Stimulated activated naive CD4-positive, alpha-beta T cell (primary cell): Measurements from ENCODE around the gene RAB40B.

Experiments
- DNase-seq, 6 experiments: peaks; one replicate each; lab custom pipeline; 2025; lab: John Stamatoyannopoulos, UW

The RAB40B gene

DNA sequence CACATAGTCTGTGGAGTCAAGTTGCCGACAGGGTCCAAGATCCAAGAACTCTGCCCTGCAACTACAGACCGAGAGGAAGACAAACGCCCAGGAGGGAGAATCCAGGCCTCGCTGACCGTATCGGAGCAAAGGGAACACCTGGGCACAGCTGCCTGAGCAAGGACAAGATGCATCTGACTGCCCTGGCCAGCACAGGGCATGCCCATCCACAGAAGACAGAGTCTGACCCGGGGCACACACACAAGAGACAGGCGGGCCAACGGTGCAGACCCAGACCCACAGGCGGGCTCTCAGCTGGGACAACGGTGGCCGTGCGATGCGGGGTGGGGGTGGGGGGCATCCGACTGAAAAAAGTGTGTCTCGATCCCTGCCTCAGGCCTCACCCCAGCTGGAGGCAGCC is 6.2 kb downstream of the RAB40B start:
- DNase-seq: no peak

DNA sequence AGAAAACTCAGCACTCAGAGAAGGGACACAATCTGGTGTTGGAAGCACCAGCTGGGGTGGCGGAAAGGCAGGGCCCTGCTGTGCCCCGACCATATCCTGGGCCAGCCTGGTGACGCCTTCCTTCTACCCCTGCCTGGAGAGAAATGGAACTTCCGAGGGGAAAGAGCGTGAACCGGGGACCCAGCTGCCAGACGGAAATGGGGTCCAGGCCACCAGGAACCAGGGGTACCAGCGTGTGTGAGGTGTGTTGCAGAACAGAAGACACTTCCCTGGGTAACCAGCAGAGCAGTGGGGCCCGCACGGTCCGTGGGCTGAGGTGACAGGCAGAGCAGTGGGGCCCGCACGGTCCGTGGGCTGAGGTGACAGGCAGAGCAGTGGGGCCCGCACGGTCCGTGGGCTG is 6.8 kb downstream of the RAB40B start:
- DNase-seq: no peak

DNA sequence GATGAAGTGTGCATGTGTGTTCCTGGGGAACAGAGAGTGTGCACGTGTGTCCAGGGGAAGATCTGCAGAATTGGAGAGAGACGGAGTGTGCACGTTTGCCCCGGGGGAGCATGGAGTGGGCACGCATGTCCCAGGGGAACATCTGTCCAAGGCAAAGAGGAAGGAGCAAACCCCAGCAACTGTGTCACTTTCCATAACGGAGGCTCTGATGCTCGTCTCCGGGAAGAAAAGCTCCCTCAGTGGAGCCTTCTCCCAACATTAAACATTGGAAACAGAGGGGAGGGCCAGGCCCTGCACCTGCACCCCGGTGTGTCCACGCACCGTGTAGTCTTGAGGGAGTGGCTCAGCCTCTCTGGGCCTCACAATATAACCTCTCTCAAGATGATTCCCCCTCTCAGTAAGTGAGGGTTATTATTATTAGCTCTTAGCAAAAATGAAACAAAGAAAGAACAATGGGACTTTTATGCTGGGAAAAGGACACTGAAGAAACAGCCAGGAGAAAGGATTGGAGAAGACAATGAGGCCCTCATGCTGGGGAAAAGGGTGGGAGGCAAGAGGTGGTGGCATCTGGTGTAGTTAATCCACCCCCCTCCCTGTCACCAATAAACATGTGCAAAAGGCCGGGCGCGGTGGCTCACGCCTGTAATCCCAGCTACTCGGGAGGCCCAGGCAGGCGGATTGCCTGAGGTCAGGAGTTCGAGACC is 7.6 kb downstream of the RAB40B start:
- no peak for DNase-seq

DNA sequence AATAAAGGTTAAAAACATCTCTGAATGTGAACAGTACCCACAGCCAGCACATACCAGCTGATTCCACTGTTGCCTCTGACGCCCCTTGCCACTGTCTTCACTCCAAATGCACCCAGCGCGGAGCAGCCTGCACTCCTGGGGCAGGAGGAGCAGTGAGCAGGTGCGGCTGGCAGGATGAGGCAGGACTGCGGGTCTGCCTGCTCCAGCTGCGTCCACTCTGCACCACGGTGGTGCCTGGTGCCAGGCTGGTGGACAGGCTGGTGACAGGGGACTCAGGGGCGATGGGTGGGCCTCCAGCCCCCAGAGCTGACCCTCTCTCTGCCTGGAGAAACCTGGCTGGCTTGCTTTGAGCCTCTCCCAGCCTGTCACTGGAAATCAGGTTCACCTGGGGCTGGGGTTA is 9.4 kb downstream of the RAB40B start:
- DNase-seq: no peak

DNA sequence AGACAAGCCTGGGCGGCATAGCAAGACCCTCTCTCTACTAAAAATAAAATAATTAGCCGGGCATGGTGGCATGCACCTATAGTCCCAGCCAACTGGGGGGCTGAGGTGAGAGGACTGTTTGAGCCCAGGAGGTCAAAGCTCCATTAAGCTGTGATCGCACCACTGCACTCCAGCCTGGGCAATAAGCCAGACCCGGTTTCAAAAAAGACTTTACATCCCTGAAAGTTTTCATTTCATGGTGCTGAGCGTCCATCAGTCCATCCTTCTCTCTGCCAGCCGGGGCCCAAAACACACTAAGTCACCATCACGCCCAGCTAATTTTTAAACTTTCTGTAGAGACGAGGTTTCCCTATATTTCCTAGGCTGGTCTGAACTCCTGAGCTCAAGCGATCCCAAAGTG is 10.6 kb downstream of the RAB40B start:
- no peak for DNase-seq

DNA sequence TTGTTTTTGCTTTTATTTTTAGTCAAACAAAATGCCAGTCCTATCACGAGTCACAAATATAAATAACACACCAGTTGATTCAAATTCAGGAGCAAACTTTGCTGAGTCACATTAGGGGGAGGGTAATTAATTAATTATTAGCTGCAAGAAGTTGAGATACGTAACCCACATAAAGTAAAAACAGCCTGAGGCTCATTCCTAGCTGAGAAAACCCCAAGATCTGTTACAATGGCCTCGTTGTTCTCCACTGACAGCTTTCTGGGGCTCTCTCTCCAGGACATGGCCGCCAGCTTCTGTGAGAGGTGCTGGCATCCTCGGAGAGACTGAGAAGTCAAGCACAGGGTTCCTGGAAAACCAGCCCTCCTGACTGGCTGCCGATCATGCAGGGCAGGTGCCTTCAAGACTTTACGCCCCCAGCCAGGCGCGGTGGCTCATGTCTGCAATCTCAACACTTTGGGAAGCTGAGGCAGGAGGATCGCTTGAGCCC is 11.1 kb downstream of the RAB40B start:
- DNase-seq: no peak

DNA sequence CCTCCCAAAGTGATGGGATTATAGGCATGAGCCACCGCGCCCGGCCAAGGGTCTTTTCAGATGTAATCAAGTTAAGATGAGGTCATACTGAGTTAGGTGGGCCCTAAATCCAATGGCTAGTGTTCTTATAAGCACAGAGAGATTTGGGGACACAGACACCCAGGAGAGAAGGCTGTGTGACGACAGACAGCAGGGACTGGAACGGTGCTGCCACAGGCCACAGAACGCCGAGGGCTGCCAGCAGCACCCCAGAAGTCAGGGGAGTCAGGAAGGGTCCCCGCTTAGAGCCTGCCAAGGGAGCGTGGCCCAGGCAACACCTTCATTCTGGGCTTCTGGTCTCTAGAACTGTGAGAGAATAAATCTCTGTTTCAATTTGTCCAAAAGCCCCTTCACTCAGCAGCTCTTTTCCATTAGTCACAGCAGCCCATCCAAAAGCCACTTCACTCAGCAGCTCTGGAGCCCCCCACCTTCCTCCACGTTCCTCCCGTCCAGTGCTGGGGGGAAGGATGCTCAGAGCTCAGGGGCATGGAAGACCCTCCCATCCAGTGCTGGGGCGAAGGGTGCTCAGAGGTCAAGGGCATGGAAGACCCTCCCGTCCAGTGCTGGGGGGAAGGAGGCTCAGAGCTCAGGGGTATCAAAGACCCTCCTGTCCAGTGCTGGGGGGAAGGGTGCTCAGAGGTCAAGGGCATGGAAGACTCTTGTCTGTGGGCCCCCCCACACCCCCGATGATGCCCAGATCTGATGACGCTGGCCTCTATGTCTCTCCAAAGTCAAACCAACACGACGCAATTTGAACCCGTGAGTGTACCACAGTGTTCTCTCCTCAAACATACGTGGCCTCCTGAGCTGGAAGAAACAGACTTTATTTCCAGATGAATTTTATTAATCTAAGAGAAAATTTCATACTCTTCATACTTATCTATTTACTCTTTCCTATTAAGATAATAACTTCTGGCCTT is 11.9 kb downstream of the RAB40B start:
- DNase-seq: no peak

DNA sequence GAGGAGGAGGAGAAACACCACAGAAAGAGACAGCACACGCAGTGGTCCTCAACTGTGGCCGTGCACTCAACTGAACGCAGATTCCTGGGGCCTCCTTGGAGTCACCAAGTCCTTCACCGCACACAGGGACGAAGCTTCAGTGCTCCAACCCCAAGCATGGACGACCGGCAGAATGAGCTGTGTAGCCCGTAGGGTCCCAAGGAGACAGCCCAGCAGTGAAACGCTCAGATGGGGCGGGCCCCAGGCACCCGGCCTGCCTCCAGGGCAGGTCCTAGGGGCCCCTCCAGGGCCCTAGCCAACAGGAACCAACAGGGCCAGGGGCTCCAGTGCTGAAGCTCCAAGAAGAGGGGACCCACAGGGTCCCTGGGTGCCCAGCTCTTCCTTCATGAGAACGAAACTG is 13.2 kb downstream of the RAB40B start:
- DNase-seq: no peak

DNA sequence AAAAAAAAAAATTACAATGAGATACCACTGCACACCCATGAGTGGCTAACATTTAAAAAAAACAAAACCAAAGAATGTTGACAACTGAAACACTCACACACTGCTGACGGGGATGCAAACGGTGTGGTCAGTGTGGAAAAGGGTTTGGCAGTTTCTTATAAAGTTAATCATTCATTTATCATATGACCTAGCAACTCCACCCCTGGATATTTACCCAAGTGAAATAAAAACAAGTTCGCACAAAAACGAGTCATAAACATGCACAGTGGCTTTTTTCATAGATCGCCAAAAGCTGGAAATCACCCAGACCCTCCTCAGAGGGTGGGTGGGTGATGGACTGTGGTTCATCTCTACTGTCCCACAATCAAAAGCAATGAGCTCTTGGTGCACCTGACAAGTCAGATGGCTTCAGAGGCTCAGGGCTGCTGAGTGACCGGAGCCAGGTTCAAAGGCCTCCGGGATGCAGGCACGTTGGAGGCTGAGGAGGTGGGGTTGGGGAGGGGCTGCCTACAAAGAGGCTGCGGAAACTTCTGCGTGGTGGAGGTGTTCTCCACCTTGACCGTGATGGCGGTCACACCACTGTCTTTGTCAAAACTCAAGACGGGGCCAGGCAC is 14.2 kb downstream of the RAB40B start:
- no peak for DNase-seq

DNA sequence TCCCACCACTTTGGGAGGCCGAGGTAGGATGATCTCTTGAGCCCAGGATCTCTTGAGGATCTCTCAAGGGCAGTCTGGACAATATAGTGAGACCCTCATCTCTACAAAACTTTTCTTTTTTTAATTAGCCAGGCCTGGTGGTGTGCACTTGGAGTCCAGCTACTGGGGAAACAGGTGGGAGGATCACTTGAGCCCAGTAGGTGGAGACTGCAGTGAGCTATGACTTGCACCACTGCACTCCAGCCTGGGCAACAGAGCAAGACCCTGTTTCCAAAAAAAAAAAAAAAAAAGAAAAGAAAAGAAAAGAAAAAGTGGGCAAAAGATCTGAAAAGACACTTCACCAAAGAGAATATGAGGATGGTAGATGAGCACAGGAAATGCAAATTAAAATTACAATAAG is 15.0 kb downstream of the RAB40B start:
- DNase-seq: no peak

DNA sequence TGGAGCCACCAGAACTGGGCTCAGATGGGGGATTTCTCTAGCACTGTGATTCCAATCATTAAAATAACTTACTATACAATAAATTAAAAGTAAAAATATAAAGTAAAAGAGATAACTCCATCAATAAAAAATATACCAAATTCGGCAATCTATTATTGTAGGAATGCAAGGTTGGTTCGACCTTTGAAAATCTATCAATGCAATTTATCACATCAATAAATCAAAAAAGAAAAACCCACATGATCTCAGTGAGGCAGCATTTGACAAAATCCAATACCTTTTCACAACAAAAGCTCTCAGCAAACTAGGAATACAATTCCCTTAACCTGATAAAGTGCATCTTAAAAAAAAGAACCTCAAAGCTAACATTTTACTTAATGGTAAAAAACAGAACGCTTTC is 17.0 kb downstream of the RAB40B start:
- DNase-seq: no peak

DNA sequence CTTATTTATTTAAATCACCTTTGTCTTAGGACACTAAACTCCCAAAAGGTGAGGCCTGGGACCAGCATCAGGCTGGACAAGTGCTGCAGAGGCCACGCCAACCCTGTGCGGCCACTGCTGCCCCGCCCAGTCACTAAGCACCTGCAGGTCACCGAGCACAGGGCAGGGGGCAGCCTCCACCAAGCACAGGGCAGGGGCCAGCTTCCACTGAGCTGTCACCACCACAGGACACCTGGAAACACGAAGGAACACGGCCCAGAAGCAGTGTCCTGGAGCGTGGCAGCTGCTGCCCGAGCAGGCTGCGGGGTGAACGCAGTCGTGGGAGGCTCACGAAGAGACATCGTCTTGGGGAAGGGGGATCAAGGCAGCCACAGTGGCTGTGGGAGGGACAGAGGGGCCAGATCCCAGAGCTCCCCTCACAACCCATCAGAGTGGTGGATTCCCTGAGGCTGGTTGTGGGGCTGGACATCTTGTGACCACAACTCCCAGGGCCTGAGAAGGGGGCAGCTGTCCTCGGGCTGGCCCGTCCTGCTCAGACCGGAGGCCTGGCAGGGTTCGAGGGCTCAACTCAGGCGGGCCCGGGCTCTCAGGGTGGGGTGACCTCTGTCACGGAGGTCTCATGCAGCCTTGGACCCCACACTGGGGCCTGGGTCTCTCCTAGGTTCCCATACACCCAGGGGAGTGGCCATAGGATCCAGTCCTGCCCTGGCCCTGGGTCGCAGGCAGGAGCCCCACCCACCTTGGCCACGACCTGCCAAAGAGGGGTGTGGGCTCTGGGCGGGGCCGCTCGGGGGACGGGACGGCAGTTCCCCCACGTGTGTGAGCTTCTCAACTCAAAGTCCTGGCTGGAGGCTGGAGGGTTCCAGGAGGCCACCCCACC is 18.7 kb downstream of the RAB40B start:
- DNase-seq: no peak

DNA sequence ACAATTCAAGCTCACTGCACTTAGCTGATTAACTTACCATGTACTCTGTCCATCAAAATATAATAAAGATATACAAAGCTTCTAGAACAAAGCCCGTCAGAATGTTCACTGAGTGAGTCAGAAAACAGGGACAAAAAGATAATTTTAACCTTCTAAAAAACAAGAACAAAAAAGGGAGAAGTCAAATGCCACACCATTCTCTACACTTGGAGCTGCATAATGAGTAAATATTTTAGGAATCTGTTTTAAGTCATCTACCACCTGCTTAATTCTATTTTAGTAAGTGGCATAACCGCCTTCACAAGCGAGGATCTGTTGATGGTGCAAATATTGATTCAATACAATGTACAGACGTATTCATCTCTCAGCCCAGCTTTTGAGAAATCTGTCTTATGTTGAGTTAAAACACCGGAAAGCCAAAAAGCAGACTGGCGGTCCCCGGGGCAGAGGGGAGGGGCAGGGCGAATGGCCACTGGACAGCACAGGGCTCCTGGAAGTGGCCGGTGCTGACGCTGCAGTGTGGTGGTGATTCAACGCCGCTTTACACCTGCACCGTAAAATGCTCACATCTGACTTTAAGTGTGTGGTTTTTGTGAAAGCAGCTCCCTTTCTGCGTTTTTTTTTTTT is 20.1 kb downstream of the RAB40B start:
- DNase-seq: no peak

DNA sequence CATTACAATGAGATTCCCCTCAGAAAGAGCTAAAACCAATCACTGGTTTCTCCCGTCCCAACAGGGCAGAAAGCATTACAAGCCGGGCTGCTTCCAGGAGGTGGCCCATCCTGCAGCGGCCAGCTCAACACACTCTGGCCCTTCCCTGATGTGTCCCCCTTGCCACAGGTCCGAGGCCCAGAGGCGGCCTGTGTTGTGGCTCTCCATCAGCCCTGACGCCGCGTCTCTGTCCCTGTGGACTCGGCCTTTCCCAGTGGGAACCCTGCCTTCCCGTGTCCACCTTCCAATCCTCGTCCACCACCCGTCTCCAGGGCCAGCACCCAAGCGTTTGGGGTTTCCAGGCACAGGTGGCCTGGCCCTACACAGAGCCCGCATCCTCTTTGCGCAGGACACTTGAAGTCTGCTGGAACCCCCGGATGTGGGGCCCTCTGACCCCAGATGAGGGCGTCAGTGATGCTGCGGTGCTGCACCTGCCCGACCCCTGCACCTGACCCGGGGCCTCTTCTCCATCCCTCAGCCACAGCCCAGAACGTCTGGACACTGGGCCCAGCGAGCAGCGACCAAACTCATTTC is 21.1 kb downstream of the RAB40B start:
- no peak for DNase-seq

DNA sequence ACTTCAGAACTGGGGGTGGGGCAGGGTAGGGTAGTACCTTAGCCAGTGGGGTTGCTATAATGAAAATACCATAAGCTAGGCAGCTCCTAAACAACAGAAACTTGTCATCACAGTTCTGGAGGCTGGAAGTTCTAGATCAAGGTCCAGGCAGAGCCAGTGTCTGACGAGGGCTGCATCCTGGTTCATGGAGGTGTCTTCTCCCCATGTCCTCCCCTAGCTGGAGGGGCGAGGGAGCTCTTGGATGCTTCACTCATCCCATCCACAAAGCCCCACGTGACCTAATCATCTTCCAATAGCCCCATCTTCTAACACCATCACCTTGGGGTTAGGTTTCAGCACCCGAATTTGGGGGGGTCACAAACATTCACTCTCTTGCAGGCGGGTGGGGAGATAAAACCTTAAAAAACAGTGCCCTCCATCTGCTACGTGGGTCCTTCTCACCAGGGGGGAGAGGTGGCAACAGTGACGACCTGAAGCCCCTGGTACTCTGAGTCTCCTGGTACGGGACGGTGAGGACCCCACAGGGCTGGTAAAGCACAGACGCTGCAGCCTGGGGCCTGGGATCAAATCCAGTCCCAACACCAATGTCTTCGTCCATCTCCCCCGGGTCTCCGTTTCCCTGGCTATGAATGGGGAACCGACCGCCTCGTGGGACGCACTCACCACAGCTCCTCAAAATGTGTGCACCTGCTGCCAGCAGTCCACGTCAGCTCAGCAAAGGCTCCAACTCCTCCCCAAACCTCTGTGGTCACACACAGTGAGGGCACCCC is 22.8 kb downstream of the RAB40B start:
- DNase-seq: no peak

DNA sequence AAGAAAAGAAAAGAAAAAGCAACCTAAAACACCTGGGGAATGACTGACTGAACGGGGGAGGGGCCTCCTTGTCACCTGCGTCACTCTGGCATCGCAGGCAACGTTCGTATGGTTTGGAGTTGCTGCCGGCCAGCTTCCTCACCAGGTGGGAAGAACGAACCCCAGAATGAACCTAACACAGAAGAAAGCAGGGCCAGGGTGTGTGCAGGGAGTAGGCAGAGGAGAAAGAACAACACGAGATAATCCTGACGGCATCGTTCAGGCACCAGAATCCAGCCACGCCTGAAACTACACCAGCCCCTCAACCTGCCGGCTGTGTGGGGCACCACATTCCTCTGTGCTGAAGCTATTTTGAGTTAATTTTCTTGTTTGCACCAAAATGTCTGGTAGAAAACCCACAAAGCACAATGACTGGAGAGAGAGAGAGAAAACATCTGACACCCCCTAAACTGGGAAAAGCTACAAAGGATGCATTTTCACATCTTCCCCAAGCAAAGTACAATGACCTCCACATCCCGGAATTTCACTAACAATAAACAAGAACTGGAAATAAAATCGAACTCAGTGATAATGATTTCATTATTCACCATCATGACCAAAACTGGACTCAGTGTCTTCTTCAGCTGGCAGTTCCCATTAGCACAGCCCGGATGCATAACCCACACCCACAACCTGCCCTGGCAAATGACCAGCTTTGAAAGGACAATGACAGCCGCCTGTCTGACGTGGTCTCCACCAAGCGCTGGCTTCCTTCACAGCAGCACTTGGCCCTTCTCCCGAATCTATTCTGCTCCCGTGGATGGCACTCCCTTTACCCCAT is 23.6 kb downstream of the RAB40B start:
- DNase-seq: no peak

DNA sequence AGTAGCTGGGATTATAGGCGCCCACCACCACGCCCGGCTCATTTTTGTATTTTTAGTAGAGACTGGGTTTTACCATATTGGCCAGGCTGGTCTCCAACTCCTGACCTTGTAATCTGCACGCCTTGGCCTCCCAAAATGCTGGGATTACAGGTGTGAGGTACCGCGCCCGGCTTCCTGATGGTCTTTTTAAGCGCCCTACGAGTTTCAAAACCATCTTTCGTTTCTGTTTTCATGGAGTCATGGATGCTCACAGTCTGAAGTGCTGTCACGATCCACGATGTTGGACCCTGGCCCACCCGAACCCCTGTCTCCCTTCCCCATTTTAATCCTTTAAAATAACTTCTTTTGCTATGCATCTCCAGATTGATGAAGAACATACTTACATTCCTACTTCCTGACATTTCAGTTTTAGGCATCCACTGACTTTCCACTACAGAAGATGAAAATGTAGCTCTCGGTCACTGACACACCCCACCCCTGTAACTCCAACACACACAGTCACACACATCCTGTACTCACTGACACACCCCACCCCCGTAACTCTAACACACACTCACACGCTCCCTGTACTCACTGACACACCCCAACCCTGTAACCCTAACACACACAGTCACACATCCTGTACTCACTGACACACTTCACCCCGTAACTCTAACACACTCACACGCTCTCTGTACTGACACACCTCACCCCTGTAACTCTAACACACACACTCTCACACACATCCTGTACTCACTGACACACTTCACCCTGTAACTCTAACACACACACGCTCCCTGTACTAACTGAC is 27.6 kb downstream of the RAB40B start:
- no peak for DNase-seq

DNA sequence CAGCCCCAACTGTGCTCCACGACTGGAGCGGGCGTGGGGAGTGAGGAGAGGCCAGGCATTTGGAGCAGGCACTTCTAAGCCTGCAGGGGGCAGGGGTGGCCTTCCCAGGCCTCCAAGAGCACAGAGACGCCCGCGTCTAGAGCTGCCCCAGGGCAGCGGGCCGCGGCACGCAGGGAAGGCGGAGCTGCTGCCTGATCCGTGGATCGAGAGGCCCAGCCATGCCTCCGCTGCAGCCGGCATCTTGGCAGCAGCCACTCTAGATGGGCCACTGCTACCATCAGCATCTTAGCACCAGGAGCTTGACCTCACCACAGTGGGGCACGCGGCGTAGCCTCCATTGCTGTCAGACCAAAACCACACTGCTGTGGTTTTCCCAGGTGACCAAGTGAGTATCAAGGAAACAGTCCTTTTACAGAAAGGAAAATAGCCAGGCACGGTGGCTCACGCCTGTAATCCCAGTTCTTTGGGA is 29.8 kb downstream of the RAB40B start:
- DNase-seq: peak in 4 of 6 experiments; percentile 9 to 31 (median 24)
